Measurements from ENCODE around the gene SKI. TPM values are rescaled to one million over a fixed set of nuclear protein-coding genes. Genes with fewer than 3 reads are reported as not detected.

Gene SKI
- polyA plus RNA-seq, 3 donors: 0.20 to 6.6 (median 0.25) TPM

GRCh38 chr1:2202008-2202575, 26.0 kb upstream of the SKI start:
- peaks cover 30 to 36% of the 10 kb centered on the region in 2 donors for H3K4me1 ChIP-seq (ENCODE audit: control insufficient read depth in 1 of 2, insufficient read depth in 2 of 2, low read length in 2 of 2)

DNA sequence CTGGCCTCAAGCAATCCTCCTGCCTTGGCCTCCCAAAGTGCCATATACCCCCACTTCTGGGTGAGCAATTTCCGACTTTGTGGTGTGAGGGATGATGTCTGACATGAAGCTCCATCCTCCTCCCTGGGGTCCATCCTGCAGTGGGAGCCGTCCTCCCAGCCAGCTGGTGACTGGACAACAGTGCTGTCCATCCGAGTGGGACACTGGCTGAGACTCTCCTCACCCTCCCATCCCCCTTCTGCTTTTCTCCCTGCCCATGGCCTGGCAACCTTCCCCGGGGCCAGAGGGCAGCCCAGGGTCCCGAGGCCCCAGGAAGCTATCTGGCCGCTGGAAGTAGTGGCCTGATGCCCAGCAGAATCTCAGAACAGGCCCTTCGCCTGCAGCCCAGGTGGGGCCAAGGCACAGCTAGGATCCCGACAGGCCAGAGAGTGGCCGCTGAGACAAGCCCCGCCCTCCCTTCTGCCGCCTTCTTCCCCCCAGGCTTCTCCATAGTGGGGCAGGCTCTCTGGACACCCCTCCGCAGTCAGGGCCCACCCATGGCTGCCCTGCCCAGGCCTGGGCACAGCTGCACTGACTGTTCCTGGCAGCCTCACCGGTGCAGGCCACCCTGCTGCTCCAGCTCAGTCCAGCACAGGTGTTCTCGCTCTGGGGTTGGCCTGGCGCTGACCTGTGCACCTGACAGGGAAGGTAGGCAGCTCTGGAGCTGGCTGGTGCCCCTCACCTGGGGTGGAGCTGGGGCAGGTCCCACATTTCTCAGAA, 25.1 kb upstream of the SKI start:
- Histone ChIP-seq H2AFZ (ENCODE audit: insufficient read depth, low read depth, low read length, poor library complexity, severe bottlenecking) (no peak overlapping the region), H3K4me3 (replicated peaks in 1 of 3; ENCODE audit: low read depth in 2 of 3, low read length in 3 of 3) (no peak overlapping the region), H3K36me3 (replicated peaks in 1 of 2; ENCODE audit: control insufficient read depth in 1 of 2, insufficient read depth in 2 of 2, low read length in 2 of 2) (no peaks in the 10 kb centered on the region), H3K4me2 (replicated peaks; ENCODE audit: extremely low read depth, low read length, poor library complexity, severe bottlenecking) (no peak overlapping the region), H3K9ac (ENCODE audit: insufficient read depth, low read length, poor library complexity, severe bottlenecking) (no peak overlapping the region), H4K20me1 (ENCODE audit: insufficient read depth, low read length) (no peaks in the 10 kb centered on the region), H3K79me2 (ENCODE audit: insufficient read depth, low read length) (no peaks in the 10 kb centered on the region), H3K9me3 (replicated peaks in 1 of 2; ENCODE audit: control insufficient read depth in 1 of 2, insufficient read depth in 1 of 2, low read length in 2 of 2) (no peaks in the 10 kb centered on the region), H3K27ac (ENCODE audit: low read depth in 1 of 2, low read length in 2 of 2) (no peak overlapping the region), H3K27me3 (ENCODE audit: control insufficient read depth in 2 of 2, insufficient read depth in 2 of 2, low read length in 2 of 2) (peaks cover 0 to 9% of the 10 kb centered on the region in 2 donors), H3K4me1 (ENCODE audit: control insufficient read depth in 1 of 2, insufficient read depth in 2 of 2, low read length in 2 of 2) (peaks cover 30 to 36% of the 10 kb centered on the region in 2 donors)
- TF ChIP-seq, protein P1, sequence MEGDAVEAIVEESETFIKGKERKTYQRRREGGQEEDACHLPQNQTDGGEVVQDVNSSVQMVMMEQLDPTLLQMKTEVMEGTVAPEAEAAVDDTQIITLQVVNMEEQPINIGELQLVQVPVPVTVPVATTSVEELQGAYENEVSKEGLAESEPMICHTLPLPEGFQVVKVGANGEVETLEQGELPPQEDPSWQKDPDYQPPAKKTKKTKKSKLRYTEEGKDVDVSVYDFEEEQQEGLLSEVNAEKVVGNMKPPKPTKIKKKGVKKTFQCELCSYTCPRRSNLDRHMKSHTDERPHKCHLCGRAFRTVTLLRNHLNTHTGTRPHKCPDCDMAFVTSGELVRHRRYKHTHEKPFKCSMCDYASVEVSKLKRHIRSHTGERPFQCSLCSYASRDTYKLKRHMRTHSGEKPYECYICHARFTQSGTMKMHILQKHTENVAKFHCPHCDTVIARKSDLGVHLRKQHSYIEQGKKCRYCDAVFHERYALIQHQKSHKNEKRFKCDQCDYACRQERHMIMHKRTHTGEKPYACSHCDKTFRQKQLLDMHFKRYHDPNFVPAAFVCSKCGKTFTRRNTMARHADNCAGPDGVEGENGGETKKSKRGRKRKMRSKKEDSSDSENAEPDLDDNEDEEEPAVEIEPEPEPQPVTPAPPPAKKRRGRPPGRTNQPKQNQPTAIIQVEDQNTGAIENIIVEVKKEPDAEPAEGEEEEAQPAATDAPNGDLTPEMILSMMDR (IDR thresholded peaks at IDR 0.05): no peak
- H3K27me3 Mint-ChIP-seq (ENCODE audit: low read depth in 3 of 3): peaks cover 13 to 22% (median 17%) of the 10 kb centered on the region in 3 donors
- WGBS (ENCODE audit: insufficient coverage): 98% methylated on average over 13 of the region's 15 CpGs
- no peak overlapping the region for H3K4me3 Mint-ChIP-seq
- no peaks in the 10 kb centered on the region for H3K36me3 Mint-ChIP-seq
- H3K4me1 Mint-ChIP-seq: peaks cover 24% of the 10 kb centered on the region
- peak overlapping the region in 1 of 7 donors; percentile 69 for H3K27ac Mint-ChIP-seq
- intact Hi-C loops (cut with micrococcal nuclease): loop anchor here in 1 of 2 donors (5.0 to 10.0 kb wide), 2 partner anchors 286 to 322 kb away; partner anchors contain the start of genes CALML6, PANK4 and TMEM52
- DNase-seq: no peak
- H3K9me3 Mint-ChIP-seq: peaks cover 0 to 4% (median 0%) of the 10 kb centered on the region in 7 donors

More at GRCh38 chr1:2202008-2202575, 26.0 kb upstream of the SKI start:
- Histone ChIP-seq H3K9me3 (replicated peaks in 1 of 2; ENCODE audit: control insufficient read depth in 1 of 2, insufficient read depth in 1 of 2, low read length in 2 of 2) (no peaks in the 10 kb centered on the region), H3K27me3 (ENCODE audit: control insufficient read depth in 2 of 2, insufficient read depth in 2 of 2, low read length in 2 of 2) (peaks cover 0 to 3% of the 10 kb centered on the region in 2 donors), H3K9ac (ENCODE audit: insufficient read depth, low read length, poor library complexity, severe bottlenecking) (no peak overlapping the region), H3K79me2 (ENCODE audit: insufficient read depth, low read length) (no peaks in the 10 kb centered on the region), H3K27ac (ENCODE audit: low read depth in 1 of 2, low read length in 2 of 2) (no peak overlapping the region), H3K4me3 (replicated peaks in 1 of 3; ENCODE audit: low read depth in 2 of 3, low read length in 3 of 3) (no peak overlapping the region), H3K36me3 (replicated peaks in 1 of 2; ENCODE audit: control insufficient read depth in 1 of 2, insufficient read depth in 2 of 2, low read length in 2 of 2) (no peaks in the 10 kb centered on the region), H4K20me1 (ENCODE audit: insufficient read depth, low read length) (no peaks in the 10 kb centered on the region), H2AFZ (ENCODE audit: insufficient read depth, low read depth, low read length, poor library complexity, severe bottlenecking) (no peak overlapping the region), H3K4me2 (replicated peaks; ENCODE audit: extremely low read depth, low read length, poor library complexity, severe bottlenecking) (no peak overlapping the region)
- Mint-ChIP-seq H3K4me1 (peaks cover 24% of the 10 kb centered on the region), H3K4me3 (no peak overlapping the region), H3K27me3 (ENCODE audit: low read depth in 3 of 3) (peaks cover 9 to 18% (median 17%) of the 10 kb centered on the region in 3 donors), H3K9me3 (peaks cover 0 to 4% (median 0%) of the 10 kb centered on the region in 7 donors), H3K36me3 (no peaks in the 10 kb centered on the region), H3K27ac (no peak overlapping the region)
- TF ChIP-seq, protein P1 (IDR thresholded peaks at IDR 0.05): no peak
- WGBS (ENCODE audit: insufficient coverage): 100% methylated on average over 3 of the region's 9 CpGs
- DNase-seq: no peak
- intact Hi-C loops (cut with micrococcal nuclease): loop anchor here in 1 of 2 donors (5.0 to 10.0 kb wide), 2 partner anchors 285 to 323 kb away; partner anchors contain the start of genes CALML6, PANK4 and TMEM52

Data from CD14-positive monocyte (primary cell).